Keratinocyte (primary cell): Measurements from ENCODE around the gene PP2D1. TPM values are rescaled to one million over a fixed set of nuclear protein-coding genes. Genes with fewer than 3 reads are reported as not detected.
"Not testable (repeated sequence)": the region's sequence is repeated elsewhere in the genome, so short reads cannot be mapped to it uniquely, and the experiment has no call there.

ENCODE experiments used
- DNase-seq: peaks from one replicate; pipeline ENCODE4 v3.0.0-alpha.2; 2011; ENCODE audit warnings: low read depth, missing footprints, low spot score
- FAIRE-seq: peaks from 2 replicates; lab custom pipeline; 2011; peaks lifted over from hg19 to GRCh38; lab: Jason Lieb, UNC
- H2AFZ ChIP-seq: 2 replicates; pipeline ENCODE4 v1.6.0; 2012; ENCODE audit warnings: low read length, control low read depth, inconsistent platforms; ENCODE audit not compliant: control insufficient read depth
- H3K27ac ChIP-seq: 2 replicates; pipeline ENCODE4 v1.5.1; 2011; ENCODE audit warnings: low read length; ENCODE audit not compliant: control insufficient read depth, insufficient read depth
- H3K27me3 ChIP-seq: 3 replicates; pipeline ENCODE4 v1.6.0; 2011; ENCODE audit warnings: low read length; ENCODE audit not compliant: control insufficient read depth, insufficient read depth; ENCODE audit errors: extremely low read depth
- H3K36me3 ChIP-seq, 2 experiments: 2 replicates in 1 of 2; 3 replicates in 1 of 2; pipeline ENCODE4 v1.5.1; 2011; ENCODE audit warnings: low read length in 2 of 2, mild to moderate bottlenecking in 1 of 2; ENCODE audit not compliant: control insufficient read depth in 2 of 2, insufficient read depth in 2 of 2; ENCODE audit errors: extremely low read depth in 1 of 2
- H3K4me1 ChIP-seq: 3 replicates; pipeline ENCODE4 v1.5.1; 2011; ENCODE audit warnings: low read length; ENCODE audit not compliant: control insufficient read depth, insufficient read depth; ENCODE audit errors: extremely low read depth
- H3K4me2 ChIP-seq: 3 replicates; pipeline ENCODE4 v1.6.0; 2011; ENCODE audit warnings: low read depth, low read length; ENCODE audit not compliant: control insufficient read depth, insufficient read depth; ENCODE audit errors: extremely low read depth
- H3K4me3 ChIP-seq, 3 experiments: fragments of 200-600 bp in 1 of 3; sonication (generic) in 1 of 3; 2 replicates in 2 of 3; 3 replicates in 1 of 3; pipeline ENCODE4 v1.5.1; 2011 to 2016; ENCODE audit warnings: low read length in 3 of 3, mild to moderate bottlenecking in 3 of 3, control low read depth in 2 of 3, inconsistent platforms in 1 of 3, low read depth in 1 of 3, mixed read lengths in 1 of 3, mixed run types in 1 of 3, moderate library complexity in 1 of 3; ENCODE audit not compliant: control insufficient read depth in 2 of 3, insufficient read depth in 2 of 3; ENCODE audit errors: extremely low read depth in 1 of 3
- H3K79me2 ChIP-seq: 2 replicates; pipeline ENCODE4 v1.6.0; 2012; ENCODE audit warnings: low read length; ENCODE audit not compliant: control insufficient read depth, insufficient read depth
- H3K9ac ChIP-seq: 3 replicates; pipeline ENCODE4 v1.6.0; 2011; ENCODE audit warnings: low read length; ENCODE audit not compliant: control insufficient read depth, insufficient read depth; ENCODE audit errors: extremely low read depth
- H3K9me1 ChIP-seq: 3 replicates; pipeline ENCODE4 v1.6.0; 2011; ENCODE audit warnings: low read length; ENCODE audit not compliant: control insufficient read depth, insufficient read depth; ENCODE audit errors: extremely low read depth
- H3K9me3 ChIP-seq: 2 replicates; pipeline ENCODE4 v1.5.1; 2012; ENCODE audit warnings: low read depth, low read length; ENCODE audit not compliant: control insufficient read depth
- H4K20me1 ChIP-seq: 3 replicates; pipeline ENCODE4 v1.6.0; 2011; ENCODE audit warnings: low read length; ENCODE audit not compliant: control insufficient read depth, insufficient read depth; ENCODE audit errors: extremely low read depth
- EZH2 ChIP-seq: IDR thresholded peaks from one replicate; pipeline ENCODE4 v1.6.1; 2012; ENCODE audit warnings: inconsistent platforms, mild to moderate bottlenecking, low read length, moderate library complexity
- dilution Hi-C: fragments of 300-500 bp; cut with MboI; formaldehyde crosslinking; loops from one replicate; pipeline ENCODE4 v1.7.0; 2020; ENCODE audit warnings: low sequenced_read_pairs; ENCODE audit not compliant: extremely low pct_ligation_motif_present
- polyA plus RNA-seq, 5 experiments: library from polyadenylated mRNA; depleted of rRNA in 3 of 5; stranded (reverse) in 3 of 5; stranded (forward) in 1 of 5; unstranded in 1 of 5; fragments of >200 nt; gene quantifications; 1 replicate in 1 of 5; 2 replicates in 3 of 5; 3 replicates in 1 of 5; pipeline versions ENCODE4 v1.2.1 to v1.2.3, GENCODE V29; 2011 to 2012; ENCODE audit warnings: missing spikeins in 2 of 5, low read depth in 1 of 5, low replicate concordance in 1 of 5
- TF ChIP-seq, protein P1 (sequence below), 3 experiments: IDR thresholded peaks in 1 of 3; conservative IDR thresholded peaks in 1 of 3; optimal IDR thresholded peaks in 1 of 3; 2 replicates in 2 of 3; 3 replicates in 1 of 3; pipeline versions ENCODE3 to v1.5.1; 2011; ENCODE audit warnings: low read length in 3 of 3, mild to moderate bottlenecking in 3 of 3, moderate library complexity in 2 of 3, control low read depth in 1 of 3, inconsistent platforms in 1 of 3; ENCODE audit not compliant: insufficient read depth in 2 of 3; ENCODE audit errors: extremely low read depth in 1 of 3

PP2D1 gene
- polyA plus RNA-seq, 1 donor (not counting 4 experiments of a cell fraction or from before 2014, with no cell fraction given): not detected

DNA sequence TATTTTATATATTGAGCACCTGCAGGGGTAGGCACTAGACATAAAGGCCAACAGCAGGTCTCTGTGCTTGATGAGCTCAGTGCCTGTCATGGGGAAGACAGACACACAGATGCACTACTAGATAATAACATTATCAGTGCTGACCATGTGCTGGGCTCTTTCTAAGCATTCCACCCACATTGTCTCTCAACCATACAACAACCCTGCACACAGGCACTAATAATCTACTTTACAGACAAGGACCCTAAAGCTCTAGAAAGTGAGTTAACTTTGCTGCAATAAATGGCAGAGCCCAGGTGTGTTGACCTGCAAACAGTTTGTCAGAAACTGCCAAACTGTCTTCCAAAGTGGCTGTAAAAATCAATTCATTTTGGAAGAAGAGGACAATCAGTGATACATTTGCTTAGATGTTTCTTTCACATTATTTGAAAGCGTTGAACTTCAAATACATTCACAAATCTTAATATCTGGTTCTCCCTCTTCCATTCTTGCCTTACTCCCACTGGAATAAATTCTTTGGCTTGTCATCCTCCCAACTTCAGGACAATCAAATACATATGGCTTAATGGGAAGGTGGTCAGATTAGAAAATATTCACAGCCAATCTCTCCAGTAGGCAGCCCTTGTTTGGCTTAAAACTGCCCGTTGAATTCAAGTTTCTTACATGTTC, 11.0 kb upstream of the PP2D1 start:
- Histone ChIP-seq H2AFZ (no peak overlapping the region), H4K20me1 (no peaks in the 10 kb centered on the region), H3K4me3 (no peak overlapping the region), H3K36me3 (no peaks in the 10 kb centered on the region), H3K9me1 (no peaks in the 10 kb centered on the region), H3K9me3 (no peaks in the 10 kb centered on the region), H3K4me2 (no peak overlapping the region), H3K79me2 (no peaks in the 10 kb centered on the region), H3K27me3 (no peaks in the 10 kb centered on the region), H3K27ac (no peak overlapping the region), H3K4me1 (no peaks in the 10 kb centered on the region), H3K9ac (no peak overlapping the region)
- no peak for FAIRE-seq
- TF ChIP-seq, protein P1, sequence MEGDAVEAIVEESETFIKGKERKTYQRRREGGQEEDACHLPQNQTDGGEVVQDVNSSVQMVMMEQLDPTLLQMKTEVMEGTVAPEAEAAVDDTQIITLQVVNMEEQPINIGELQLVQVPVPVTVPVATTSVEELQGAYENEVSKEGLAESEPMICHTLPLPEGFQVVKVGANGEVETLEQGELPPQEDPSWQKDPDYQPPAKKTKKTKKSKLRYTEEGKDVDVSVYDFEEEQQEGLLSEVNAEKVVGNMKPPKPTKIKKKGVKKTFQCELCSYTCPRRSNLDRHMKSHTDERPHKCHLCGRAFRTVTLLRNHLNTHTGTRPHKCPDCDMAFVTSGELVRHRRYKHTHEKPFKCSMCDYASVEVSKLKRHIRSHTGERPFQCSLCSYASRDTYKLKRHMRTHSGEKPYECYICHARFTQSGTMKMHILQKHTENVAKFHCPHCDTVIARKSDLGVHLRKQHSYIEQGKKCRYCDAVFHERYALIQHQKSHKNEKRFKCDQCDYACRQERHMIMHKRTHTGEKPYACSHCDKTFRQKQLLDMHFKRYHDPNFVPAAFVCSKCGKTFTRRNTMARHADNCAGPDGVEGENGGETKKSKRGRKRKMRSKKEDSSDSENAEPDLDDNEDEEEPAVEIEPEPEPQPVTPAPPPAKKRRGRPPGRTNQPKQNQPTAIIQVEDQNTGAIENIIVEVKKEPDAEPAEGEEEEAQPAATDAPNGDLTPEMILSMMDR (optimal IDR thresholded peaks at IDR 0.05 in 1 of 3, IDR thresholded peaks at IDR 0.05 in 1 of 3, conservative IDR thresholded peaks at IDR 0.05 in 1 of 3; ENCODE audit: extremely low read depth in 1 of 3, insufficient read depth in 2 of 3, low read length in 3 of 3): no peak
- no peak for TF ChIP-seq EZH2
- dilution Hi-C loops: no loop called here
- DNase-seq: no peak

DNA sequence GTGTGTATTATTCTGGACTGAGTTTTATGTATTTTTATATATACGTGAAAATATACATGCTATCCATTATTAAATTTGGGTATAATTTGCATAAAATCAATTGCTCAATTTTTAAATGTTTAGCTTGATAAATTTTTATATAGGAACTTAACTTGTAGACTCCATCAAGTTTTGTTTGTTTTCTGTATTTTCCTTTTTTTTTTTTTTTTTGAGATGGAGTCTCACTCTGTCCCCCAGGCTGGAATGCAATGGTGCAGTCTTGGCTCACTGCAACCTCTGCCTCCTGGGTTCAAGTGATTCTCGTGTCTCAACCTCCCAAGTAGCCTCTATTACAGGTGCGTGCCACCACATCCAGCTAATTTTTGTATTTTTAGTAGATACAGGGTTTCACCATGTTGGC, 4.0 kb upstream of the PP2D1 start:
- H3K9me3 ChIP-seq, DNase-seq, H2AFZ ChIP-seq, H4K20me1 ChIP-seq, H3K4me2 ChIP-seq, H3K27me3 ChIP-seq, H3K36me3 ChIP-seq, H3K79me2 ChIP-seq, FAIRE-seq, H3K9ac ChIP-seq, H3K9me1 ChIP-seq, H3K4me3 ChIP-seq, H3K4me1 ChIP-seq, H3K27ac ChIP-seq, dilution Hi-C loops: not testable (repeated sequence)

DNA sequence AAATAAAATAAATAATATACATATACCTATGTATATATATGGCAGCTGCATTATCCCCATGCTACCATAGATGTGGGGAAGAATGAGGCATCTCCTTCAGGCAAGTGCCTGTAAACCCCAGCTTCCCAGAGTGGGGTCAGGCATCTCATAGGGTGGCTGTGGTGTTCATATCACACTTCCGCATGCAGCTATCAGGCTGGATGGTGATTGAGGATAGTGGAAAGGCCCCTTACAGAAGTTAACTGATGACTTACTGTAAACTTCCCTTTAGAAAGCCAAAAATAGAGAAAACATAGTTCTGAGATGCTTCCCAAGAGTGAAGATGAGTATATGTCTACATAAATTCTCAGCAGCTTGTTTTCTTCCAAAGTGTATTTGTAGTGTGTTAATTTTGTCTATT, 3.5 kb upstream of the PP2D1 start:
- H3K79me2 ChIP-seq: no peaks in the 10 kb centered on the region
- H3K4me2 ChIP-seq: no peak overlapping the region
- no peak for TF ChIP-seq EZH2
- TF ChIP-seq, protein P1 (optimal IDR thresholded peaks at IDR 0.05 in 1 of 3, IDR thresholded peaks at IDR 0.05 in 1 of 3, conservative IDR thresholded peaks at IDR 0.05 in 1 of 3; ENCODE audit: extremely low read depth in 1 of 3, insufficient read depth in 2 of 3, low read length in 3 of 3): no peak
- no peaks in the 10 kb centered on the region for H3K9me1 ChIP-seq
- no peaks in the 10 kb centered on the region for H3K9me3 ChIP-seq
- peaks cover 4% of the 10 kb centered on the region for H3K4me1 ChIP-seq
- H3K27ac ChIP-seq: no peak overlapping the region
- no peaks in the 10 kb centered on the region for H3K36me3 ChIP-seq
- no peaks in the 10 kb centered on the region for H4K20me1 ChIP-seq
- no peak overlapping the region for H2AFZ ChIP-seq
- H3K4me3 ChIP-seq: no peak overlapping the region
- DNase-seq: no peak
- H3K9ac ChIP-seq: no peak overlapping the region
- H3K27me3 ChIP-seq: no peaks in the 10 kb centered on the region
- FAIRE-seq: no peak
- dilution Hi-C loops: no loop called here
